ENCODE results near the gene RRP1.

DNA sequence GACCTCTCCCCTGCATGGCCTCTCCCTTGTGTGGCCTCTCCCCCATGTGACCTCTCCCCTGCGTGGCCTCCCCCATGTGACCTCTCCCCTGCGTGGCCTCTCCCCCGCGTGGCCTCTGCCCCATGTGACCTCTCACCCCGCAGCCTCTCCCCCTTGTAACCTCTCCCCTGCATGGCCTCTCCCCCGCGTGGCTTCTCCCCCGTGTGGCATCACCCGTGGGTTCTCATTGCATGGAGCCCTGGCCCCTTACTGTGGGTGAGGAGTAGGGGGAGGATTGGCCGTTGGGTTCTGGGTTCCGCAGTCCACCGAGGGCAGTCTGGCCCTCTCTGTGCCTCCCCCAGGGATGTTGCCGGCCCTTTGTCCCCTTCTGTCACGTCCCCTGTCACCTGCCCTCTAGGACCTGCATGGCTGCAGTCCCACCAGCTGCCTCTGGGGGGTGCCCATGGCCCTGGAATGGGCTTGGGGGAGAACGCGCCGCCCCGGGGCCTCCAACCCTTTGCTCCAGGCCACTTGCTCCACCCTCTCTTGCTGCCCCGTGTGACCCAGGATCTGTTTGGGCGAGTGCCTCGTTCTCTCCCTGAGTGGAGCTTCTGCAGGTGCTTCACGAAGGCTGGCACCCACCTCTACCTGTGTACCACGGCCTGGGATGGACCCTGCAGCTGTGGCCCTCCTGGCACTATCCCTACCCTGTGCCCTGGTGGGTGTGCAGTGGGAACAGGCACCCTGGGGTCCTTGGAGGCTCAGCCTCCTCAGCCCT, 21.3 kb downstream of the RRP1 start:
- no peak for TF ChIP-seq POLR2A (IDR thresholded peaks at IDR 0.05)
- TF ChIP-seq, protein P1, sequence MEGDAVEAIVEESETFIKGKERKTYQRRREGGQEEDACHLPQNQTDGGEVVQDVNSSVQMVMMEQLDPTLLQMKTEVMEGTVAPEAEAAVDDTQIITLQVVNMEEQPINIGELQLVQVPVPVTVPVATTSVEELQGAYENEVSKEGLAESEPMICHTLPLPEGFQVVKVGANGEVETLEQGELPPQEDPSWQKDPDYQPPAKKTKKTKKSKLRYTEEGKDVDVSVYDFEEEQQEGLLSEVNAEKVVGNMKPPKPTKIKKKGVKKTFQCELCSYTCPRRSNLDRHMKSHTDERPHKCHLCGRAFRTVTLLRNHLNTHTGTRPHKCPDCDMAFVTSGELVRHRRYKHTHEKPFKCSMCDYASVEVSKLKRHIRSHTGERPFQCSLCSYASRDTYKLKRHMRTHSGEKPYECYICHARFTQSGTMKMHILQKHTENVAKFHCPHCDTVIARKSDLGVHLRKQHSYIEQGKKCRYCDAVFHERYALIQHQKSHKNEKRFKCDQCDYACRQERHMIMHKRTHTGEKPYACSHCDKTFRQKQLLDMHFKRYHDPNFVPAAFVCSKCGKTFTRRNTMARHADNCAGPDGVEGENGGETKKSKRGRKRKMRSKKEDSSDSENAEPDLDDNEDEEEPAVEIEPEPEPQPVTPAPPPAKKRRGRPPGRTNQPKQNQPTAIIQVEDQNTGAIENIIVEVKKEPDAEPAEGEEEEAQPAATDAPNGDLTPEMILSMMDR (IDR thresholded peaks at IDR 0.05) = peak in 1 of 3 donors; percentile 60

Data from lower leg skin (tissue), 3 donors.